Hepatocyte (in vitro differentiated cells): ENCODE data around the gene GAB3. TPM values are rescaled to one million over a fixed set of nuclear protein-coding genes. Genes with fewer than 3 reads are reported as not detected.

ENCODE experiments used
- DNase-seq: peaks from one replicate; pipeline ENCODE4 v3.0.0-alpha.2; 2016; ENCODE audit warnings: low spot score
- H2AFZ ChIP-seq: fragments of 200-600 bp; sonication (generic); 2 replicates; pipeline ENCODE4 v1.6.0; 2016; ENCODE audit warnings: antibody characterized with exemption, mild to moderate bottlenecking
- H3K27ac ChIP-seq: fragments of 200-600 bp; sonication (generic); 2 replicates; pipeline ENCODE4 v1.5.1; 2016; ENCODE audit warnings: mild to moderate bottlenecking
- H3K27me3 ChIP-seq: fragments of 200-600 bp; sonication (generic); 2 replicates; pipeline ENCODE4 v1.6.1; 2016
- H3K36me3 ChIP-seq: fragments of 200-600 bp; sonication (generic); replicated peaks from 2 replicates; pipeline ENCODE4 v1.5.1; 2016; ENCODE audit warnings: low read depth; ENCODE audit not compliant: insufficient read depth
- H3K4me1 ChIP-seq: fragments of 200-600 bp; sonication (generic); 2 replicates; pipeline ENCODE4 v1.5.1; 2016; ENCODE audit warnings: mild to moderate bottlenecking, moderate library complexity; ENCODE audit not compliant: insufficient read depth
- H3K4me2 ChIP-seq: fragments of 200-600 bp; sonication (generic); 2 replicates; pipeline ENCODE4 v1.6.0; 2016
- H3K4me3 ChIP-seq: fragments of 200-600 bp; sonication (generic); 2 replicates; pipeline ENCODE4 v1.5.1; 2016; ENCODE audit warnings: mild to moderate bottlenecking
- H3K79me2 ChIP-seq: fragments of 200-600 bp; sonication (generic); 2 replicates; pipeline ENCODE4 v1.6.0; 2017; ENCODE audit warnings: mild to moderate bottlenecking
- H3K9me2 ChIP-seq: fragments of 200-600 bp; sonication (generic); replicated peaks from 2 replicates; pipeline ENCODE4 v1.6.0; 2017; ENCODE audit warnings: mild to moderate bottlenecking; ENCODE audit not compliant: insufficient read depth
- H3K9me3 ChIP-seq: fragments of 200-600 bp; sonication (generic); 2 replicates; pipeline ENCODE4 v1.5.1; 2016; ENCODE audit warnings: low read depth, mild to moderate bottlenecking
- H4K20me1 ChIP-seq: fragments of 200-600 bp; sonication (generic); 2 replicates; pipeline ENCODE4 v1.6.0; 2016; ENCODE audit warnings: mild to moderate bottlenecking; ENCODE audit not compliant: insufficient read depth, poor library complexity, severe bottlenecking
- CTCF ChIP-seq: fragments of 200-600 bp; sonication (generic); IDR thresholded peaks from 2 replicates; pipeline ENCODE4 v1.5.1; 2016; ENCODE audit warnings: antibody characterized with exemption, mild to moderate bottlenecking; ENCODE audit not compliant: poor library complexity
- EZH2 ChIP-seq: fragments of 200-600 bp; sonication (generic); IDR thresholded peaks from 2 replicates; pipeline ENCODE4 v1.6.1; 2016; ENCODE audit warnings: antibody characterized with exemption, mild to moderate bottlenecking, borderline replicate concordance
- EZH2phosphoT487 ChIP-seq: fragments of 200-600 bp; sonication (generic); IDR thresholded peaks from one replicate; pipeline ENCODE4 v1.6.1; 2018; ENCODE audit warnings: antibody characterized with exemption, mild to moderate bottlenecking, low read depth, moderate library complexity; ENCODE audit not compliant: unreplicated experiment, severe bottlenecking
- WGBS: methylation state at CpG from one replicate; pipeline ENCODE4 v1.1.6; 2016; ENCODE audit warnings: low lambda C conversion rate; ENCODE audit errors: missing lambda C conversion rate; 5-methylcytosine and 5-hydroxymethylcytosine counted together
- polyA plus RNA-seq: library from polyadenylated mRNA; unstranded; fragments of >200 nt; fragmentation: Nextera tagmentation; extraction: Ambion mirVana; gene quantifications from 2 replicates; pipeline ENCODE4 v1.2.1, GENCODE V29; 2016
- total RNA-seq: library from RNA; depleted of rRNA; stranded (reverse); fragments of >200 nt; gene quantifications from 2 replicates; pipeline ENCODE4 v1.2.3, GENCODE V29; 2014

The GAB3 gene
- total and polyA plus RNA-seq, 2 experiments from 2014 or later, result 0.21 to 0.50 TPM

GRCh38 chrX:154653048-154653401 is 97.9 kb downstream of the GAB3 start:
- Histone ChIP-seq H3K36me3 (no peaks in the 10 kb centered on the region), H3K27ac (no peak overlapping the region), H3K9me3 (no peaks in the 10 kb centered on the region), H3K79me2 (no peaks in the 10 kb centered on the region), H3K9me2 (no peaks in the 10 kb centered on the region), H3K27me3 (no peaks in the 10 kb centered on the region), H2AFZ (no peak overlapping the region), H3K4me1 (no peaks in the 10 kb centered on the region), H3K4me3 (no peak overlapping the region), H4K20me1 (no peaks in the 10 kb centered on the region), H3K4me2 (no peak overlapping the region)
- 88% methylated on average over 18 of the region's 23 CpGs for WGBS
- no peak for DNase-seq
- TF ChIP-seq EZH2 (no peak), EZH2phosphoT487 (no peak), CTCF (no peak)

GRCh38 chrX:154652311-154653047 is 98.4 kb downstream of the GAB3 start:
- Histone ChIP-seq H3K9me2 (no peaks in the 10 kb centered on the region), H3K9me3 (no peaks in the 10 kb centered on the region), H3K27ac (no peak overlapping the region), H3K36me3 (no peaks in the 10 kb centered on the region), H3K4me2 (no peak overlapping the region), H3K4me1 (no peaks in the 10 kb centered on the region), H3K79me2 (no peaks in the 10 kb centered on the region), H2AFZ (no peak overlapping the region), H3K27me3 (no peaks in the 10 kb centered on the region), H3K4me3 (no peak overlapping the region), H4K20me1 (no peaks in the 10 kb centered on the region)
- peak; percentile 1 for DNase-seq
- TF ChIP-seq EZH2phosphoT487, result no peak
- TF ChIP-seq EZH2, result no peak
- TF ChIP-seq CTCF, result no peak
- WGBS, result 90% methylated on average over 19 of the region's 30 CpGs

- no peak for DNase-seq
- WGBS, result 82% methylated on average over 13 of the region's 13 CpGs
- TF ChIP-seq EZH2phosphoT487 (no peak), EZH2 (no peak), CTCF (no peak)
- H3K9me3 ChIP-seq, result no peaks in the 10 kb centered on the region
- H3K4me1 ChIP-seq, result no peaks in the 10 kb centered on the region
- H3K9me2 ChIP-seq, result no peaks in the 10 kb centered on the region
- no peak overlapping the region for H3K4me2 ChIP-seq
- no peaks in the 10 kb centered on the region for H3K36me3 ChIP-seq
- no peaks in the 10 kb centered on the region for H4K20me1 ChIP-seq
- H2AFZ ChIP-seq, result no peak overlapping the region
- no peaks in the 10 kb centered on the region for H3K27me3 ChIP-seq
- no peak overlapping the region for H3K27ac ChIP-seq
- H3K4me3 ChIP-seq, result no peak overlapping the region
- H3K79me2 ChIP-seq, result no peaks in the 10 kb centered on the region
Measured at GRCh38 chrX:154650221-154650510, 100.7 kb downstream of the GAB3 start.
